Neural progenitor cell (in vitro differentiated cells): Measurements from ENCODE around the gene MID1. TPM values are rescaled to one million over a fixed set of nuclear protein-coding genes. Genes with fewer than 3 reads are reported as not detected.

Source experiments
- DNase-seq: peaks from one replicate; pipeline ENCODE4 v3.0.0-alpha.2; 2016; ENCODE audit warnings: low spot score
- H2AFZ ChIP-seq: fragments of 200-600 bp; sonication (generic); replicated peaks from 2 replicates; pipeline ENCODE4 v1.6.1; 2016; ENCODE audit warnings: antibody characterized with exemption
- H3F3A ChIP-seq: fragments of 200-600 bp; sonication (generic); 2 replicates; pipeline ENCODE4 v1.6.1; 2016; ENCODE audit warnings: antibody characterized with exemption, low read depth
- H3K27ac ChIP-seq: fragments of 200-600 bp; sonication (generic); 2 replicates; pipeline ENCODE4 v1.5.1; 2016; ENCODE audit warnings: mild to moderate bottlenecking
- H3K27me3 ChIP-seq: fragments of 200-600 bp; sonication (generic); 2 replicates; pipeline ENCODE4 v1.6.1; 2016; ENCODE audit warnings: mild to moderate bottlenecking, moderate library complexity
- H3K36me3 ChIP-seq: fragments of 200-600 bp; sonication (generic); 2 replicates; pipeline ENCODE4 v1.5.1; 2016
- H3K4me1 ChIP-seq: fragments of 200-600 bp; sonication (generic); 2 replicates; pipeline ENCODE4 v1.6.1; 2016; ENCODE audit warnings: mixed run types
- H3K4me2 ChIP-seq: fragments of 200-600 bp; sonication (generic); 2 replicates; pipeline ENCODE4 v1.6.1; 2016
- H3K4me3 ChIP-seq: fragments of 200-600 bp; sonication (generic); 2 replicates; pipeline ENCODE4 v1.5.1; 2016
- H3K79me2 ChIP-seq: fragments of 200-600 bp; sonication (generic); 2 replicates; pipeline ENCODE4 v1.6.1; 2016; ENCODE audit warnings: low read depth
- H3K9ac ChIP-seq: fragments of 200-600 bp; sonication (generic); 2 replicates; pipeline ENCODE4 v1.6.1; 2016
- H3K9me3 ChIP-seq: fragments of 200-600 bp; sonication (generic); 2 replicates; pipeline ENCODE4 v1.5.1; 2016; ENCODE audit warnings: low read depth
- H4K20me1 ChIP-seq: fragments of 200-600 bp; sonication (generic); 2 replicates; pipeline ENCODE4 v1.6.1; 2016; ENCODE audit warnings: low read depth
- H3K27ac Mint-ChIP-seq: 3 replicates; pipeline ENCODE4 v1.8.0; 2021; ENCODE audit warnings: mixed read lengths
- H3K27me3 Mint-ChIP-seq: 2 replicates; pipeline ENCODE4 v1.8.0; 2022; ENCODE audit warnings: low read depth, mild to moderate bottlenecking, inconsistent platforms, moderate library complexity, mixed read lengths; ENCODE audit not compliant: insufficient read depth
- H3K36me3 Mint-ChIP-seq: 3 replicates; pipeline ENCODE4 v1.8.0; 2021; ENCODE audit warnings: mixed read lengths
- H3K4me1 Mint-ChIP-seq: 3 replicates; pipeline ENCODE4 v1.8.0; 2021; ENCODE audit warnings: mixed read lengths
- H3K4me3 Mint-ChIP-seq: 3 replicates; pipeline ENCODE4 v1.8.0; 2021; ENCODE audit warnings: mild to moderate bottlenecking, moderate library complexity, mixed read lengths
- H3K9me3 Mint-ChIP-seq: 3 replicates; pipeline ENCODE4 v1.8.0; 2020; ENCODE audit warnings: mixed read lengths
- EZH2 ChIP-seq: fragments of 200-600 bp; sonication (generic); IDR thresholded peaks from 2 replicates; pipeline ENCODE4 v1.6.1; 2017; ENCODE audit warnings: antibody characterized with exemption, mild to moderate bottlenecking, moderate library complexity
- EZH2phosphoT487 ChIP-seq: fragments of 200-600 bp; sonication (generic); IDR thresholded peaks from 2 replicates; pipeline ENCODE4 v1.6.1; 2017; ENCODE audit warnings: antibody characterized with exemption
- total RNA-seq: library from RNA; depleted of rRNA; stranded (reverse); fragments of >200 nt; gene quantifications from 2 replicates; pipeline ENCODE4 v1.2.3, GENCODE V29; 2015; ENCODE audit warnings: low replicate concordance
- TF ChIP-seq, protein P1 (sequence below): fragments of 200-600 bp; sonication (generic); IDR thresholded peaks from 2 replicates; pipeline ENCODE4 v1.5.1; 2017; ENCODE audit warnings: antibody characterized with exemption, mild to moderate bottlenecking

Gene MID1
- total RNA-seq, 1 donor from 2014 or later, result 29.5 TPM

DNA sequence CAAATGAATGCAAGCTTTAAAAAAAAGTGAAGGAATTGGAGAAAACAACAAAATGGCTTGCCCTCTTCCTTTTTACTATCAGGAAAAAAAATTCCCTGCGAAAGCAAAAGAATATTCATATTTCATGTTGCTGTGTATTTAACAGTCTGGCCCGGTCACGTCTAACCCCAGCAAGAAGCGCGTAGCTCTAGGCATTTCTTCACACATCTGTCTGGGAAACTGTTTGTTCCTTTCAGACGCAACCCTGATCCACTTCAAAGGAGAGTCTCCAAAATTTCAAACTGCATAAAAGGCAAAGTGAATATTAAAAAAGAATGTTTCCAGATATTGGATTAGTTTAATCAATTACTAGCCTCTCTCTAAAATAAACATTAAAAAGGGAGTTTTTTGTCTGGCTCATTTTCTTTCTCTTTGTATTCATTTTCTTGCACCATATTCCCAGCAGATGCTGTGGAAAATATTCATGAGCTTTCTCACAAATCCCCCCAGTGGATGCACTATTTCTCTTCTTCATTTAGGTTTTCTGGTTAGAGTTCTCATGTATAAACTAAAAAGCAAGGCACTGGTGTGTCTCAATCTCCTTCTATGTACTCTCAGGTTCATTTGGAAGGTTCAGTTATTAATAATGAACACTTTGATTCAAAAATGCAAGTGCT, 145.3 kb downstream of the MID1 start:
- no peaks in the 10 kb centered on the region for H4K20me1 ChIP-seq
- Mint-ChIP-seq H3K4me3 (no peak overlapping the region), H3K36me3 (peaks cover 41% of the 10 kb centered on the region), H3K27me3 (no peaks in the 10 kb centered on the region), H3K27ac (no peak overlapping the region), H3K4me1 (peaks cover 2% of the 10 kb centered on the region), H3K9me3 (peaks cover 2% of the 10 kb centered on the region)
- no peak overlapping the region for H3K27ac ChIP-seq
- peaks cover 4% of the 10 kb centered on the region for H3K9me3 ChIP-seq
- no peaks in the 10 kb centered on the region for H3K79me2 ChIP-seq
- H3K27me3 ChIP-seq, result no peaks in the 10 kb centered on the region
- no peak for DNase-seq
- no peaks in the 10 kb centered on the region for H3F3A ChIP-seq
- H3K4me1 ChIP-seq, result no peaks in the 10 kb centered on the region
- no peak overlapping the region for H3K4me2 ChIP-seq
- no peak overlapping the region for H3K4me3 ChIP-seq
- TF ChIP-seq, protein P1, sequence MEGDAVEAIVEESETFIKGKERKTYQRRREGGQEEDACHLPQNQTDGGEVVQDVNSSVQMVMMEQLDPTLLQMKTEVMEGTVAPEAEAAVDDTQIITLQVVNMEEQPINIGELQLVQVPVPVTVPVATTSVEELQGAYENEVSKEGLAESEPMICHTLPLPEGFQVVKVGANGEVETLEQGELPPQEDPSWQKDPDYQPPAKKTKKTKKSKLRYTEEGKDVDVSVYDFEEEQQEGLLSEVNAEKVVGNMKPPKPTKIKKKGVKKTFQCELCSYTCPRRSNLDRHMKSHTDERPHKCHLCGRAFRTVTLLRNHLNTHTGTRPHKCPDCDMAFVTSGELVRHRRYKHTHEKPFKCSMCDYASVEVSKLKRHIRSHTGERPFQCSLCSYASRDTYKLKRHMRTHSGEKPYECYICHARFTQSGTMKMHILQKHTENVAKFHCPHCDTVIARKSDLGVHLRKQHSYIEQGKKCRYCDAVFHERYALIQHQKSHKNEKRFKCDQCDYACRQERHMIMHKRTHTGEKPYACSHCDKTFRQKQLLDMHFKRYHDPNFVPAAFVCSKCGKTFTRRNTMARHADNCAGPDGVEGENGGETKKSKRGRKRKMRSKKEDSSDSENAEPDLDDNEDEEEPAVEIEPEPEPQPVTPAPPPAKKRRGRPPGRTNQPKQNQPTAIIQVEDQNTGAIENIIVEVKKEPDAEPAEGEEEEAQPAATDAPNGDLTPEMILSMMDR, result no peak
- TF ChIP-seq EZH2 (no peak), EZH2phosphoT487 (no peak)
- peaks cover 9% of the 10 kb centered on the region for H3K36me3 ChIP-seq
- no peak overlapping the region for H3K9ac ChIP-seq
- no peak overlapping the region for H2AFZ ChIP-seq

DNA sequence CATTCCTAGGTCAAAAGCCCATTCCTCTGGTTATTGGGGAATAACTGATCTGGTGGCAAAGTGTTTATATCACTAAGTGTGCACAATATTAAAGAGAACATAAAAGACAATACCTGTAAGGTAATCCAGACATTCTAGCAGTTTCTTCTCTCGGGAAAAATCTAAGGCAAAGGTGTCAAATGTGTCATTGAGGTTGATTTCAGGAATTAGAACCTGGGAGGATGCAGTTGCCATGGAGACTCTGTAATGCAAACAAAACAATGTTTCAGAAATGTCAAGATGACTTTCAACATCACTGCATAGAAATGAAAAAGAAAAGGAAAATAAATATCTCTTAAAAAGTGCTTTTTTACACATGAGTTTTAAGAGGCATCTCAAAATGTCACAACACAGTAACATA, 145.9 kb downstream of the MID1 start:
- H3K27ac Mint-ChIP-seq, result no peak overlapping the region

DNA sequence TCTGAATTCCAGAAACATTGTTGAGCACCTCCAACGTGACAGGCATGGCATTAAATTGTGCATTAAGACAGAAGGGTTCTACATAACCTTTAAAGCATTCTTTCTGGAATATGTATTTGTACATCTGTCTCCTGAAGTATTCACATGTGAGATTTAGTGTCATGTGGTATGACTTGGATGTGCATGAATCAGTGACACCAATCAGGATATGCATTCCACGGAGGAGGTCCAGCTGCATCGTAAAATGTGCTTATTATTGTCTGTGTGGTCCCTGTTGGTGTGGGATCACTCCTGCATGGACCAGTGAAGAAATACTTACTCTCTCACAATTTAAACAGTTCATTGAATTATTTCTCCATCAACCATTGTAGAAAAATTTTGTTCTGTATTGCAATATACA, 149.0 kb downstream of the MID1 start:
- no peak overlapping the region for H3K4me3 ChIP-seq
- no peak overlapping the region for H3K27ac ChIP-seq
- peaks cover 3% of the 10 kb centered on the region for H3K36me3 ChIP-seq
- peaks cover 44% of the 10 kb centered on the region for H3K36me3 Mint-ChIP-seq
- no peak overlapping the region for H3K27ac Mint-ChIP-seq
- no peak overlapping the region for H3K9ac ChIP-seq
- no peaks in the 10 kb centered on the region for H3K9me3 Mint-ChIP-seq
- H3F3A ChIP-seq, result no peaks in the 10 kb centered on the region
- no peaks in the 10 kb centered on the region for H4K20me1 ChIP-seq
- H3K9me3 ChIP-seq, result peaks cover 4% of the 10 kb centered on the region
- no peak overlapping the region for H3K4me2 ChIP-seq
- H3K4me1 ChIP-seq, result no peaks in the 10 kb centered on the region
- H3K4me1 Mint-ChIP-seq, result peaks cover 2% of the 10 kb centered on the region
- DNase-seq, result no peak
- no peaks in the 10 kb centered on the region for H3K79me2 ChIP-seq
- H3K4me3 Mint-ChIP-seq, result no peak overlapping the region
- H2AFZ ChIP-seq, result no peak overlapping the region
- no peaks in the 10 kb centered on the region for H3K27me3 ChIP-seq
- TF ChIP-seq, protein P1, result no peak
- TF ChIP-seq EZH2phosphoT487 (no peak), EZH2 (no peak)
- no peaks in the 10 kb centered on the region for H3K27me3 Mint-ChIP-seq

More for the DNA sequence above, 145.9 kb downstream of the MID1 start:
- Histone ChIP-seq H3F3A (no peaks in the 10 kb centered on the region), H2AFZ (no peak overlapping the region), H3K4me1 (no peaks in the 10 kb centered on the region), H3K27me3 (no peaks in the 10 kb centered on the region), H3K27ac (no peak overlapping the region), H3K9me3 (peaks cover 4% of the 10 kb centered on the region), H3K79me2 (no peaks in the 10 kb centered on the region), H3K4me2 (no peak overlapping the region), H4K20me1 (no peaks in the 10 kb centered on the region), H3K36me3 (peaks cover 4% of the 10 kb centered on the region), H3K4me3 (no peak overlapping the region), H3K9ac (no peak overlapping the region)
- peaks cover 39% of the 10 kb centered on the region for H3K36me3 Mint-ChIP-seq
- TF ChIP-seq, protein P1, result no peak
- no peak for TF ChIP-seq EZH2
- no peak for TF ChIP-seq EZH2phosphoT487
- no peaks in the 10 kb centered on the region for H3K27me3 Mint-ChIP-seq
- DNase-seq, result no peak
- peaks cover 1% of the 10 kb centered on the region for H3K9me3 Mint-ChIP-seq
- H3K4me3 Mint-ChIP-seq, result no peak overlapping the region
- H3K4me1 Mint-ChIP-seq, result peaks cover 2% of the 10 kb centered on the region
